HG03575 (cell line): Measurements from ENCODE around the gene CAT.

Experiments
- ATAC-seq: cut with Tn5 transposase; IDR thresholded peaks from one replicate; pipeline ENCODE4 v1.9.1; 2021; ENCODE audit not compliant: unreplicated experiment, insufficient number of reproducible peaks, low FRiP score; ENCODE audit errors: extremely low read depth

Gene CAT

GRCh38 chr11:34451053-34451452 is 12.3 kb downstream of the CAT start:
- no peak for ATAC-seq

- no peak for ATAC-seq
Measured at GRCh38 chr11:34454308-34455032, 15.7 kb downstream of the CAT start.

DNA sequence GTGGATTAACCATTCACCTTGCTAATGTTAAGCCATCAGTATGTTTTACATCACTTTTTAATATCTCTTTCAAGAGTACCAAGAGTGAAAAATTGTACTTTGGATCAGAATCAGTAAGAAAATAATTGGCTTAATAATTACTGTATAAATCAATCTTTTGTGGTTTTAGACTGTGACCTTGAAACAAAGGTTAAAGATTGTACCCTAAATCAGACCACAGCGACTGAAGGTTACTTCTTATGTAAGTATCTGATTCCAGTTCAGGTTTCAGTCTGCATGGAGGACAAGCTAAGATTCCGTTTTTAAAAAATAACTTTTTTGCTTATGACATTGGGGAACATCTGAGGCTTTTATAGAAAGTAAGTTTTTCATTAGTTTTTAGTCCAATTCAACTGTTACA is 18.9 kb downstream of the CAT start:
- no peak for ATAC-seq

DNA sequence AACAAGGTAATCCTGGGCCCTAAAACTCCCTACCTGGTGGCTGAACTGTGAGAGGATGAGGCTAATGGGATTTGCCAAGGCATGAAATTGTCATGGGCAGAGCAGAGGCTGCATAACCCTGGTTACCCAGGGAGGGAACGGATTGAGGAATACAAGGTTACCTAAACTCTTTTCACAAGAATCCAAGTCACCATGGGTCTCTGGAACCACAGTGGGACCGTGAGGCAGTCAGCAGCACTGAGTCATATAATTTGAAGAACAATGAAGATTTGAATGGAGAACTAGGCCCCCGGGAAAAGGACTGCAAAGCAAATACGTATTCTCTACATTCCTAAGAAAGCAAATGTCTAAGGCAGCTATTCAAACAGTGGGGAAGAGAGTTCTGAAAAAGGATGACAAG is 19.8 kb downstream of the CAT start:
- no peak for ATAC-seq

- ATAC-seq, result no peak
Measured at GRCh38 chr11:34459507-34460162, 20.9 kb downstream of the CAT start.

- no peak for ATAC-seq
Measured at GRCh38 chr11:34460278-34460677, 21.5 kb downstream of the CAT start.

GRCh38 chr11:34461215-34461614 is 22.5 kb downstream of the CAT start:
- ATAC-seq, result no peak

GRCh38 chr11:34464591-34465051 is 25.9 kb downstream of the CAT start:
- ATAC-seq, result no peak

DNA sequence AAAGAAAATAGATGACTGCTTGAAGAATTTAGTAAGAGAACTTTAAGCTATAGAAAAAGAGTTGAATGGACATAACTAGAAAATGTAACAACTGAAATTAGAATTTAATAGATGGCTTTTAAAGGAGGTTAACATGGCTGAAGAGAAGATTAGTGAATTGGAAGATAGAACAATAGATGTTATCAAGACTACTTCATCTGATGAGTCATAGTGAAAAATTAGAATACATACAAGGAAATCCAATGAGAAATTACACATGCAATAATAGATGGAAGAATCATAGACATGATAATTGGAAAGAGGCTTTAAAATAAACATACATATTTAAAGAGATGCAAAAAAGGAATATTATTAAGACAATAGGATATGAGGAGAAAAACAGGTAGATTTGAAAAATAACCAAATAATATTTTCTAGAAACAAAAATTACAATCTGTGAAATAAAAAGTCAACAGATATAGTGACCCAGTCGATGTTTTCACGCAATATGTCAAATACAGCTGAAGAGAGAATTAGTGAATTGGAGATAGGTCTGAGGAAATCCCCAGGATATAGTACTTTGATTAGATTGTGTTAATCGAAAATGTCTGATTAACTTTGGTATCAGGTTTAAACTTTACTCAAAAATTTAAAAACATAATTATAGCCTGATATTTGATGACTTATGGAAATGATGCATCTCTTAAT is 28.2 kb downstream of the CAT start:
- no peak for ATAC-seq

DNA sequence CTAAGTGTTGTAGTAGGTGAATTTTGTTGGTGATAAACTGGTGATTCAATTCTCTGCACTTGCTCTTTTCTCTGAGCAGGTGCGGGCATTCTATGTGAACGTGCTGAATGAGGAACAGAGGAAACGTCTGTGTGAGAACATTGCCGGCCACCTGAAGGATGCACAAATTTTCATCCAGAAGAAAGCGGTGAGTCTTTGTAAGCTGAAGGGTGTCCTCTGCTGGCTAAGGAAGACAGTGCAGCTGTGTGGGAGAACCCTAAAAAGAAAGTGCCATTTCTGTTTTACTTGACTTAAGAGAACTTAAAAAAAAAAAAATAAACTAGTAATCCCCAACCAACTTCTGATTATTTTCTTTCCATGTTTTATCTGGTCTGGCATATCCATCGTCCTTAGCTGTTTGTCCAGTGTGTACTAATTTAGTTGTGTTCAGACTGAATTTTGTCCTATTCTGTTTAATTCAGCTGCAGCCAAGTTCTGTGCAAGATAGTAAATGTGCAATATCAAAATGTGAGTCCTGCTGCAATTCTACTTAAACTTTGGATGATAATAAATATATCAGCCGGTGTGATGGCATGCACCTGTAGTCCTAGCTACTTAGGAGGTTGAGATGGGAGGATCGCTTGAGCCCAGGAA is 29.6 kb downstream of the CAT start:
- ATAC-seq, result no peak

- ATAC-seq, result no peak
Measured at GRCh38 chr11:34473603-34474169, 35.0 kb downstream of the CAT start.

- no peak for ATAC-seq
Measured at GRCh38 chr11:34475656-34476055, 36.9 kb downstream of the CAT start.

DNA sequence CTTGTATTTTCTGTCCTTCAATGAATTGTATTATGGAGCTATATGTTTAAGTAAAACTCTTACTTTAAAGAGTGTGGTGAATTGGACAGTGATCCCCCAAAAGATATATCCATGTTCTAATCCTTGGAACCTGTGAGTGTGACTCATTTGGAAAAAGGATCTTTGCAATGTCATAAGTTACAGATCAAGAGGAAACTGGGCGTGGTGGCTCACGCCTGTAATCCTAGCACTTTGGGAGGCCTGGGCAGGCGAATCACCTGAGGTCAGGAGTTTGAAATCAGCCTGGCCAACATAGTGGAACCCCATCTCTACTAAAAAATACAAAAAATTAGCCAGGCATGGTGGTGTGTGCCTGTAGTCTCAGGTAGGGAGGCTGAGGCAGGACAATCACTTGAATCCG is 38.1 kb downstream of the CAT start:
- no peak for ATAC-seq

- ATAC-seq, result no peak
Measured at GRCh38 chr11:34478845-34479663, 40.3 kb downstream of the CAT start.

GRCh38 chr11:34480314-34480713 is 41.6 kb downstream of the CAT start:
- no peak for ATAC-seq

DNA sequence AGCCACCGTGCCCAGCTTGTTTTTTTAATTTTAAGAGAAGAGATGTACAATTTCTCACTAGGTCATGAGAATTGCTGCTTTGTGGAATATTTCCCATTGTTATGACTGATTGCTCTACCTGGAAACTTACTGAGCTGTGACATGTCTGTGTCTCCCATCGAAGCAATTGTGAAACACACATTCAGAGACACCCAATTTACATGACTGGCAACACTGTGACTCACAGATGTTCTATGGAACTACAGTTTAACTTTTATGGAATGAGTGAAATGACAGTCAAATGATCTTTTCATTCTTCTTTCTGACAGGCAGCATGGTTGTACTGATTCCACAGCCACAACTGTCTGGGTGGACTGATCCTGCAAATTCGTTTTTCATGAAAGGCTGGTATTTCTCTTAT is 42.6 kb downstream of the CAT start:
- ATAC-seq, result no peak

GRCh38 chr11:34483106-34483874 is 44.6 kb downstream of the CAT start:
- ATAC-seq, result no peak

DNA sequence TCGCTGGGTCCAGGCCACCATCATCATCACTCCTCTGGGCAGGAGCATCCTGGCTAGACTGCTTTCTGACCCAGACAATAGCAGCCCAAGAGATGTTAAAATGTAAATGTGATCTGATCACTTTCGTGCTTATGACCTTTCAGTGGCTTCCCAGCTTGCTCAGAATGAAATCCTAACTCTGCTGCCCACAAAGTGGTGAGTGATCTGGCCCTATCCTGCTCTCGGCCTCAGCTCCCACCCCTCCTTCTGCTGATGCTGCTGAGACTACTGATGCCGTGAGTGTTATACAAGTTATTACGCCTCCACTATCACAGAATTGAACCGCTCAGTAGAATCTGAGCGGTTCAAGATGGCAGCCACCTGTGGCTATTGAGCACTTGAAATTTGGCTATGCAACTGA is 48.7 kb downstream of the CAT start:
- no peak for ATAC-seq
